ENCODE data around the gene ANAPC4.
"Not testable (repeated sequence)": the region's sequence is repeated elsewhere in the genome, so short reads cannot be mapped to it uniquely, and the experiment has no call there.

Gene ANAPC4

GRCh38 chr4:25376754-25377571 is at the start of gene ANAPC4:
TSS of gene ANAPC4 (plus strand) at chr4:25377263. CDS start at chr4:25377428, 165 bp downstream.
- DNase-seq: peak; percentile 89

GRCh38 chr4:25328463-25328862 is 48.6 kb upstream of the ANAPC4 start:
- DNase-seq: not testable (repeated sequence)

GRCh38 chr4:25330335-25330734 is 46.7 kb upstream of the ANAPC4 start:
- DNase-seq: no peak

GRCh38 chr4:25330905-25331808 is 45.9 kb upstream of the ANAPC4 start:
- no peak for DNase-seq

GRCh38 chr4:25343671-25344070 is 33.4 kb upstream of the ANAPC4 start:
- no peak for DNase-seq

GRCh38 chr4:25345744-25346143 is 31.3 kb upstream of the ANAPC4 start:
- DNase-seq: no peak

GRCh38 chr4:25346913-25347312 is 30.1 kb upstream of the ANAPC4 start:
- no peak for DNase-seq

GRCh38 chr4:25347473-25347872 is 29.6 kb upstream of the ANAPC4 start:
- DNase-seq: no peak

GRCh38 chr4:25347971-25348370 is 29.1 kb upstream of the ANAPC4 start:
- DNase-seq: no peak

- DNase-seq: no peak
Measured at GRCh38 chr4:25350561-25350960, 26.5 kb upstream of the ANAPC4 start.

GRCh38 chr4:25351777-25352416 is 25.2 kb upstream of the ANAPC4 start:
- DNase-seq: no peak

- DNase-seq: no peak
Measured at GRCh38 chr4:25356068-25356467, 21.0 kb upstream of the ANAPC4 start.

GRCh38 chr4:25358515-25359275 is 18.4 kb upstream of the ANAPC4 start:
- no peak for DNase-seq

GRCh38 chr4:25361253-25361652 is 15.8 kb upstream of the ANAPC4 start:
- no peak for DNase-seq

- DNase-seq: peak; percentile 26
Measured at GRCh38 chr4:25367004-25367621, 9.9 kb upstream of the ANAPC4 start.

- no peak for DNase-seq
Measured at GRCh38 chr4:25367877-25368276, 9.2 kb upstream of the ANAPC4 start.

- DNase-seq: no peak
Measured at GRCh38 chr4:25368315-25368714, 8.7 kb upstream of the ANAPC4 start.

- no peak for DNase-seq
Measured at GRCh38 chr4:25370242-25370641, 6.8 kb upstream of the ANAPC4 start.

- DNase-seq: not testable (repeated sequence)
Measured at GRCh38 chr4:25372549-25372948, 4.5 kb upstream of the ANAPC4 start.

- DNase-seq: no peak
Measured at GRCh38 chr4:25377572-25378436, 741 bp downstream of the ANAPC4 start.

- DNase-seq: no peak
Measured at GRCh38 chr4:25378437-25378743, 1.3 kb downstream of the ANAPC4 start.
